ENCODE results near the gene RNU2-63P. TPM values are rescaled to one million over a fixed set of nuclear protein-coding genes. Genes with fewer than 3 reads are reported as not detected.
A peak's percentile ranks its signal among the peaks of the same experiment; 100 is the strongest.

RNU2-63P gene
- polyA plus RNA-seq, 1 of the 3 experiments (the other 2 are of a cell fraction) = not detected

- no peak for TF ChIP-seq USF1 (IDR thresholded peaks at IDR 0.05; ENCODE audit: borderline replicate concordance, low read depth)
- no peak for TF ChIP-seq REST (IDR thresholded peaks at IDR 0.05; ENCODE audit: low read depth, low read length)
- no peak for TF ChIP-seq GABPA (IDR thresholded peaks at IDR 0.05; ENCODE audit: low read depth)
- no peak for TF ChIP-seq ELF1 (IDR thresholded peaks at IDR 0.05)
- no peak for TF ChIP-seq RFX5 (IDR thresholded peaks at IDR 0.05; ENCODE audit: low read length)
- TF ChIP-seq YY1 (IDR thresholded peaks at IDR 0.05; ENCODE audit: low read depth) = no peak
- no peak for TF ChIP-seq SIN3A (IDR thresholded peaks at IDR 0.05; ENCODE audit: borderline replicate concordance, low read depth, low read length)
- TF ChIP-seq SMC3 (IDR thresholded peaks at IDR 0.05; ENCODE audit: low read depth, low read length) = no peak
These were observed 41.8 kb upstream of the RNU2-63P start (continued) for GRCh38 chr2:88058191-88058590.

DNA sequence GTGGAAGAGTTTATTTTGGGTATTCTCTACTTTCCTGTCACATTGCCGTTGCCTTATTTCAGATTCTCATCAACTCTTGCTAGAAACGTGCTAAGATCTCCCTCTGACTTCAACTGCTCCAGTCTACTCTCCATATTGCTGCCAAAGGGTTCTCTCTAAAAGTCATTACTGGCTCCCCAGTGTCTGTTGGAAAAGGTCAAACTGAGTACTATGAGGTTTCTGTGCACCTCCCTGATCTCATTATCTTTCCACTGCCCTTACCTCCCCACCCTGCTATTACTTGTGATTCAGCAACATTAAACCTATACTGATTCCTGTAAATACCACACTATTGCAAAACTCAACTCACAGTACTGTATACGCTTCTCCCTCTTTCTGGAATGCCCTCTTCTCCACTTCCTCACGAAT lies 41.1 kb upstream of the RNU2-63P start:
- no peaks in the 10 kb centered on the region for H3K27me3 ChIP-seq (ENCODE audit: insufficient read depth)
- H3F3A ChIP-seq (replicated peaks; ENCODE audit: insufficient read depth) = no peaks in the 10 kb centered on the region
- peak overlapping the region; percentile 43; the same call in 1 of the 2 replicates for H2AFZ ChIP-seq (ENCODE audit: low read depth)
- peaks cover 10 to 11% of the 10 kb centered on the region in 2 experiments for H3K36me3 ChIP-seq (replicated peaks in 1 of 2; ENCODE audit: control insufficient read depth in 1 of 2, insufficient read depth in 2 of 2, low read length in 1 of 2)
- H3K79me2 ChIP-seq (ENCODE audit: insufficient read depth) = peaks cover 31% of the 10 kb centered on the region
- POLR2A ChIA-PET = no interaction called here
- CTCF ChIA-PET = interaction anchor here (1.8 kb wide), 1 partner anchor 103 kb away, joined by 6 read pairs; no protein-coding TSS in a partner anchor
- no peak overlapping the region for H3K9ac ChIP-seq
- 65% methylated on average over 4 of the region's 4 CpGs for WGBS (ENCODE audit: low lambda C conversion rate)
- H3K9me2 ChIP-seq = no peaks in the 10 kb centered on the region
- H4K20me1 ChIP-seq (ENCODE audit: insufficient read depth) = peaks cover 14% of the 10 kb centered on the region; the same call in 1 of the 2 replicates
- no peak overlapping the region for H3K4me2 ChIP-seq
- no peak for TF ChIP-seq CHD2 (IDR thresholded peaks at IDR 0.05; ENCODE audit: low read length, partially characterized antibody)
- TF ChIP-seq TAF1 (IDR thresholded peaks at IDR 0.05; ENCODE audit: borderline replicate concordance, low read depth, low read length) = no peak
- no peak for TF ChIP-seq RAD21 (IDR thresholded peaks at IDR 0.05; ENCODE audit: low read length)
- no peak for TF ChIP-seq POLR2AphosphoS5 (IDR thresholded peaks at IDR 0.05; ENCODE audit: low read depth, low read length)
- no peak for TF ChIP-seq RXRA (IDR thresholded peaks at IDR 0.05; ENCODE audit: borderline replicate concordance, low read depth)
- no peak for TF ChIP-seq REST (IDR thresholded peaks at IDR 0.05; ENCODE audit: low read depth, low read length)
- H3K27ac ChIP-seq (ENCODE audit: low read depth in 2 of 2, low read length in 1 of 2) = no peak overlapping the region
- H3K4me3 ChIP-seq (ENCODE audit: low read depth in 2 of 2, low read length in 1 of 2) = no peak overlapping the region
- DNase-seq = no peak
- H3K9me3 ChIP-seq = no peaks in the 10 kb centered on the region
- peaks cover 15% of the 10 kb centered on the region in 2 experiments for H3K4me1 ChIP-seq (ENCODE audit: control insufficient read depth in 1 of 2, insufficient read depth in 2 of 2, low read depth in 1 of 2, low read length in 1 of 2)

Data from SK-N-SH (cell line).